ENCODE measurements around the gene ZNF74. TPM values are rescaled to one million over a fixed set of nuclear protein-coding genes. Genes with fewer than 3 reads are reported as not detected.

Gene ZNF74
- total and polyA plus RNA-seq, 2 donors (not counting 1 experiment from before 2014, with no cell fraction given): 11.6 TPM

- POLR2A ChIA-PET: no interaction called here
- 69% methylated on average over 28 of the region's 31 CpGs for WGBS (ENCODE audit: insufficient coverage)
- Mint-ChIP-seq H3K4me3 (no peak overlapping the region), H3K9me3 (ENCODE audit: insufficient read depth) (no peaks in the 10 kb centered on the region), H3K27ac (no peak overlapping the region), H3K27me3 (peaks cover 30% of the 10 kb centered on the region), H3K4me1 (peaks cover 9% of the 10 kb centered on the region)
- Histone ChIP-seq H3K9me3 (ENCODE audit: control extremely low read depth in 1 of 3, control insufficient read depth in 2 of 3, insufficient read depth in 1 of 3, low read length in 2 of 3) (peaks cover 0 to 5% (median 0%) of the 10 kb centered on the region in 3 donors), H2AFZ (ENCODE audit: insufficient read depth, low read depth, low read length, poor library complexity, severe bottlenecking) (no peak overlapping the region), H3K4me1 (ENCODE audit: control insufficient read depth in 2 of 2, insufficient read depth in 2 of 2, low read length in 2 of 2) (peaks cover 12 to 23% of the 10 kb centered on the region in 2 donors), H3K9ac (ENCODE audit: low read length) (no peak overlapping the region), H3K27ac (ENCODE audit: low read length in 2 of 2) (no peak overlapping the region), H3K36me3 (replicated peaks in 1 of 2; ENCODE audit: control extremely low read depth in 1 of 2, control insufficient read depth in 1 of 2, extremely low read depth in 1 of 2, insufficient read depth in 2 of 2, low read length in 1 of 2) (no peaks in the 10 kb centered on the region), H4K20me1 (ENCODE audit: control insufficient read depth, insufficient read depth, low read length, poor library complexity, severe bottlenecking) (no peaks in the 10 kb centered on the region), H3K79me2 (ENCODE audit: control insufficient read depth, insufficient read depth, low read length) (no peaks in the 10 kb centered on the region), H3K4me2 (replicated peaks; ENCODE audit: low read depth, low read length, poor library complexity, severe bottlenecking) (no peak overlapping the region), H3K27me3 (replicated peaks in 1 of 4; ENCODE audit: control extremely low read depth in 1 of 4, control insufficient read depth in 3 of 4, insufficient read depth in 4 of 4, low read length in 3 of 4) (peaks cover 0 to 50% (median 19%) of the 10 kb centered on the region in 4 experiments), H3K4me3 (ENCODE audit: control extremely low read depth in 1 of 5, extremely low read depth in 1 of 5, insufficient read depth in 1 of 5, low read depth in 2 of 5, low read length in 4 of 5) (no peak overlapping the region)
- CTCF ChIA-PET: no interaction called here
- TF ChIP-seq CTCF (IDR thresholded peaks at IDR 0.05) (no peak), EZH2 (IDR thresholded peaks at IDR 0.05; ENCODE audit: borderline replicate concordance, insufficient read depth, low read depth, low read length, poor library complexity, severe bottlenecking) (no peak)
- no peak for ATAC-seq (ENCODE audit: low read depth)
- no peak for DNase-seq
- intact Hi-C loops (cut with micrococcal nuclease): no loop called here
These were observed 30.1 kb downstream of the ZNF74 start for GRCh38 chr22:20423906-20424551.

GRCh38 chr22:20424568-20424931, 30.6 kb downstream of the ZNF74 start:
- Histone ChIP-seq H3K27me3 (replicated peaks in 1 of 4; ENCODE audit: control extremely low read depth in 1 of 4, control insufficient read depth in 3 of 4, insufficient read depth in 4 of 4, low read length in 3 of 4) (peaks cover 0 to 51% (median 18%) of the 10 kb centered on the region in 4 experiments), H3K4me1 (ENCODE audit: control insufficient read depth in 2 of 2, insufficient read depth in 2 of 2, low read length in 2 of 2) (peaks cover 15 to 24% of the 10 kb centered on the region in 2 donors), H4K20me1 (ENCODE audit: control insufficient read depth, insufficient read depth, low read length, poor library complexity, severe bottlenecking) (no peaks in the 10 kb centered on the region), H3K9ac (ENCODE audit: low read length) (no peak overlapping the region), H3K4me2 (replicated peaks; ENCODE audit: low read depth, low read length, poor library complexity, severe bottlenecking) (no peak overlapping the region), H3K27ac (ENCODE audit: low read length in 2 of 2) (no peak overlapping the region), H3K9me3 (ENCODE audit: control extremely low read depth in 1 of 3, control insufficient read depth in 2 of 3, insufficient read depth in 1 of 3, low read length in 2 of 3) (peaks cover 0 to 8% (median 0%) of the 10 kb centered on the region in 3 donors), H3K79me2 (ENCODE audit: control insufficient read depth, insufficient read depth, low read length) (no peaks in the 10 kb centered on the region), H3K36me3 (replicated peaks in 1 of 2; ENCODE audit: control extremely low read depth in 1 of 2, control insufficient read depth in 1 of 2, extremely low read depth in 1 of 2, insufficient read depth in 2 of 2, low read length in 1 of 2) (no peaks in the 10 kb centered on the region), H2AFZ (ENCODE audit: insufficient read depth, low read depth, low read length, poor library complexity, severe bottlenecking) (no peak overlapping the region), H3K4me3 (ENCODE audit: control extremely low read depth in 1 of 5, extremely low read depth in 1 of 5, insufficient read depth in 1 of 5, low read depth in 2 of 5, low read length in 4 of 5) (no peak overlapping the region)
- ChIA-PET POLR2A (no interaction called here), CTCF (no interaction called here)
- H3K4me1 Mint-ChIP-seq: peaks cover 13% of the 10 kb centered on the region
- no peak for DNase-seq
- no peak overlapping the region for H3K27ac Mint-ChIP-seq
- no peaks in the 10 kb centered on the region for H3K9me3 Mint-ChIP-seq (ENCODE audit: insufficient read depth)
- ATAC-seq (ENCODE audit: low read depth): no peak
- TF ChIP-seq EZH2 (IDR thresholded peaks at IDR 0.05; ENCODE audit: borderline replicate concordance, insufficient read depth, low read depth, low read length, poor library complexity, severe bottlenecking) (no peak), CTCF (IDR thresholded peaks at IDR 0.05) (no peak)
- peaks cover 32% of the 10 kb centered on the region for H3K27me3 Mint-ChIP-seq
- intact Hi-C loops (cut with micrococcal nuclease): no loop called here
- 95% methylated on average over 15 of the region's 15 CpGs for WGBS (ENCODE audit: insufficient coverage)
- H3K4me3 Mint-ChIP-seq: no peak overlapping the region

Measured in B cell (primary cell).